Suprapubic skin (tissue), 4 donors: ENCODE results near the gene CNTROB. TPM values are rescaled to one million over a fixed set of nuclear protein-coding genes. Genes with fewer than 3 reads are reported as not detected.

Experiments used
- DNase-seq, 2 donors: peaks; one replicate each; pipeline ENCODE4 v3.0.0-alpha.2; 2019; ENCODE audit warnings: low spot score in 2 of 2
- H3K27ac ChIP-seq: fragments of 200-600 bp; sonication (generic); one replicate; pipeline ENCODE4 v1.5.1; 2019
- H3K27me3 ChIP-seq: fragments of 200-600 bp; sonication (generic); one replicate; pipeline ENCODE4 v1.5.1; 2019
- H3K36me3 ChIP-seq: fragments of 200-600 bp; sonication (generic); one replicate; pipeline ENCODE4 v1.5.1; 2019
- H3K4me1 ChIP-seq: fragments of 200-600 bp; sonication (generic); one replicate; pipeline ENCODE4 v1.5.1; 2019
- H3K4me3 ChIP-seq: fragments of 200-600 bp; sonication (generic); one replicate; pipeline ENCODE4 v1.5.1; 2019; ENCODE audit warnings: mild to moderate bottlenecking
- H3K9me3 ChIP-seq: fragments of 200-600 bp; sonication (generic); one replicate; pipeline ENCODE4 v1.5.1; 2019
- EP300 ChIP-seq: sonication (generic); formaldehyde crosslinking; IDR thresholded peaks from one replicate; pipeline ENCODE4 v1.6.1; 2017; ENCODE audit warnings: antibody characterized with exemption
- POLR2A ChIP-seq, 2 donors: fragments of 450-650 bp; IDR thresholded peaks; one replicate each; pipeline ENCODE4 v1.6.1; 2017; ENCODE audit warnings: antibody characterized with exemption in 2 of 2, mild to moderate bottlenecking in 2 of 2, moderate library complexity in 2 of 2
- POLR2AphosphoS5 ChIP-seq, 3 donors: sonication (generic); formaldehyde crosslinking; IDR thresholded peaks; one replicate each; pipeline ENCODE4 v1.6.1; 2017; ENCODE audit warnings: antibody characterized with exemption in 3 of 3
- WGBS: methylation state at CpG from one replicate; pipeline ENCODE4 v1.1.5; 2018; 5-methylcytosine and 5-hydroxymethylcytosine counted together
- total RNA-seq, 4 donors: library from RNA; depleted of rRNA; stranded (reverse); fragments of >200 nt; gene quantifications; one replicate each; pipeline ENCODE4 v1.1.0, GENCODE V29; 2016
- TF ChIP-seq, protein P1 (sequence below), 2 donors: fragments of 200-600 bp in 1 of 2; fragments of 450-650 bp in 1 of 2; sonication (generic) in 1 of 2; IDR thresholded peaks; one replicate each; pipeline ENCODE4 v1.5.1; 2016 to 2019; ENCODE audit warnings: antibody characterized with exemption in 2 of 2, mild to moderate bottlenecking in 1 of 2, moderate library complexity in 1 of 2

CNTROB gene
- total RNA-seq, 4 donors from 2014 or later, result 23.7 to 57.0 (median 30.8) TPM

DNA sequence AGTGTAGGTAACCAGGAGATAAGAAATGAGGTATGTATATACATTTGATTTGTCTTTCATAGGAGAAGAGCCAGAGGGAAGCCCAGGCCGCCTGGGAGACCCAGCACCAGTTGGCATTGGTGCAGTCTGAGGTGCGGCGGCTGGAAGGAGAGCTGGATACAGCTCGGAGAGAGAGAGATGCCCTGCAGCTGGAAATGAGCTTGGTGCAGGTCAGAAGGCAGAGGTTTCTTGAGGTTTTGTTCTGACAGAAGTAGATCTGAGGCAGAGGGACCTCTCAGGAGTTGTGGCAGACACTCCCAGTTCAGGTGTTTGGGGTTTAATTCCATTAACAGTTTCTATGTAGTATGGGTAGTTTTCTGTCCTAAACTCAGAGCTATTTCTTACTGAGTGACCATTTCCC is 8.0 kb downstream of the CNTROB start:
- H3K27me3 ChIP-seq, result no peaks in the 10 kb centered on the region
- H3K9me3 ChIP-seq, result no peaks in the 10 kb centered on the region
- no peaks in the 10 kb centered on the region for H3K4me1 ChIP-seq
- 91% methylated on average over 4 of the region's 4 CpGs for whole genome bisulfite sequencing
- no peak overlapping the region for H3K27ac ChIP-seq
- TF ChIP-seq, protein P1, sequence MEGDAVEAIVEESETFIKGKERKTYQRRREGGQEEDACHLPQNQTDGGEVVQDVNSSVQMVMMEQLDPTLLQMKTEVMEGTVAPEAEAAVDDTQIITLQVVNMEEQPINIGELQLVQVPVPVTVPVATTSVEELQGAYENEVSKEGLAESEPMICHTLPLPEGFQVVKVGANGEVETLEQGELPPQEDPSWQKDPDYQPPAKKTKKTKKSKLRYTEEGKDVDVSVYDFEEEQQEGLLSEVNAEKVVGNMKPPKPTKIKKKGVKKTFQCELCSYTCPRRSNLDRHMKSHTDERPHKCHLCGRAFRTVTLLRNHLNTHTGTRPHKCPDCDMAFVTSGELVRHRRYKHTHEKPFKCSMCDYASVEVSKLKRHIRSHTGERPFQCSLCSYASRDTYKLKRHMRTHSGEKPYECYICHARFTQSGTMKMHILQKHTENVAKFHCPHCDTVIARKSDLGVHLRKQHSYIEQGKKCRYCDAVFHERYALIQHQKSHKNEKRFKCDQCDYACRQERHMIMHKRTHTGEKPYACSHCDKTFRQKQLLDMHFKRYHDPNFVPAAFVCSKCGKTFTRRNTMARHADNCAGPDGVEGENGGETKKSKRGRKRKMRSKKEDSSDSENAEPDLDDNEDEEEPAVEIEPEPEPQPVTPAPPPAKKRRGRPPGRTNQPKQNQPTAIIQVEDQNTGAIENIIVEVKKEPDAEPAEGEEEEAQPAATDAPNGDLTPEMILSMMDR (IDR thresholded peaks at IDR 0.05), result no peak
- TF ChIP-seq POLR2A (IDR thresholded peaks at IDR 0.05) (no peak), EP300 (no peak), POLR2AphosphoS5 (IDR thresholded peaks at IDR 0.05) (no peak)
- H3K4me3 ChIP-seq, result no peak overlapping the region
- peak in 1 of 2 donors; percentile 29 for DNase-seq
- H3K36me3 ChIP-seq, result peaks cover 83% of the 10 kb centered on the region

DNA sequence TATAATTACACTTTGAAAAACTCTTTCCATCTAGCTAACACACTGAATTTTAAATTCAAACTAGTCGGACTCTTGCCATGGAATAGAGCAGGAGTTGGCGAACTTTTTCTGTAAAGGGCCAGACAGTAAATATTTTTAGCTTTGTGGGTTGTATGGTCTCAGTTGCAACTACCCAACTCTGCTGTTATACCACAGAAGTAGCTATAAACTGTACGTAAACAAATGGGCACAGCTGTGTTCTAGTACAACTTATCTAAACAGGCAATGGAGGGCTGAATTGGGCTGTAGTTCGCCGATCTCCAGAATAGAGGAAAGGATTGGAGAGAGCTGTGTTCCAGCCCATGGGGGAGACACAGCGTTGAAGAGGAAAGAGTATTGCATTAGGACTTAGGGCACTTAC is 8.7 kb downstream of the CNTROB start:
- no peak for DNase-seq
- no peak overlapping the region for H3K27ac ChIP-seq
- peaks cover 87% of the 10 kb centered on the region for H3K36me3 ChIP-seq
- TF ChIP-seq POLR2A (IDR thresholded peaks at IDR 0.05), result no peak
- TF ChIP-seq, protein P1 (IDR thresholded peaks at IDR 0.05), result no peak
- H3K4me1 ChIP-seq, result no peaks in the 10 kb centered on the region
- H3K27me3 ChIP-seq, result no peaks in the 10 kb centered on the region
- WGBS, result 92% methylated on average over 6 of the region's 6 CpGs
- no peak overlapping the region for H3K4me3 ChIP-seq
- H3K9me3 ChIP-seq, result no peaks in the 10 kb centered on the region

DNA sequence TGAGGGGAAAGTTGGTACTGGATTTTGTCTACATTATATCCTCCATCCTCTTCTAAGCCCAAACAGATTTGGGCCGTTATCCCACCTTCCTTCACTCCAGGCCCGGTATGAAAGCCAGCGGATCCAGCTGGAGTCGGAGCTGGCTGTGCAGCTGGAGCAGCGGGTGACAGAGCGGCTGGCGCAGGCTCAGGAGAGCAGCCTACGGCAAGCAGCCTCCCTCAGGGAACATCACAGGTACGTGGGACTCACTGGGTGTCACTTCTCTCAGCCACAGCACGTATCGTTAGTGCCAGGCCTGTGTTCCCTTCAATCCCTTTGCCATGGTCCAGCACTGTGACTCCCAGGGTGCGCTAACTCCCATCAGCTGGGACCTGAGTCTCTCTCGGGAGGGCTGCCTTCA is 11.3 kb downstream of the CNTROB start:
- H3K4me3 ChIP-seq, result no peak overlapping the region
- DNase-seq, result no peak
- no peaks in the 10 kb centered on the region for H3K4me1 ChIP-seq
- no peaks in the 10 kb centered on the region for H3K27me3 ChIP-seq
- H3K27ac ChIP-seq, result no peak overlapping the region
- TF ChIP-seq, protein P1 (IDR thresholded peaks at IDR 0.05), result no peak
- TF ChIP-seq POLR2AphosphoS5 (IDR thresholded peaks at IDR 0.05) (no peak), EP300 (no peak), POLR2A (IDR thresholded peaks at IDR 0.05) (no peak)
- WGBS, result 85% methylated on average over 11 of the region's 13 CpGs
- H3K9me3 ChIP-seq, result no peaks in the 10 kb centered on the region
- H3K36me3 ChIP-seq, result peaks cover 90% of the 10 kb centered on the region

DNA sequence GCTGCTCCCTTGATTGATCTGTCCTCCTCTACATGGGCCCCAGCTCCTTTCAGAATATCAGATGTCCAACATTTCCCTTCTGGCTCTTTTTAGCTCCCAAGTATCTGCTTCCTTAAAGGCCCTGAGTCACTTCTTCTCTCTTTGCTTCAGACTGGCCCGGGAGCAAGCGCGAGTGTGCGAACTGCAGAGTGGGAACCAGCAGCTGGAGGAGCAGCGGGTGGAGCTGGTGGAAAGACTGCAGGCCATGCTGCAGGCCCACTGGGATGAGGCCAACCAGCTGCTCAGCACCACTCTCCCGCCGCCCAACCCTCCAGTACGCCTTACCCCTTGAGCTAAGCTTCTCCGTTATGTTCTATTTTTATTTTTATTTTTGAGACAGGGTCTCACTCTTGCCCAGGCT is 12.3 kb downstream of the CNTROB start:
- H3K27me3 ChIP-seq, result no peaks in the 10 kb centered on the region
- H3K4me1 ChIP-seq, result no peaks in the 10 kb centered on the region
- 95% methylated on average over 9 of the region's 9 CpGs for WGBS
- TF ChIP-seq EP300 (no peak), POLR2A (IDR thresholded peaks at IDR 0.05) (no peak), POLR2AphosphoS5 (IDR thresholded peaks at IDR 0.05) (no peak)
- TF ChIP-seq, protein P1 (IDR thresholded peaks at IDR 0.05), result no peak
- no peaks in the 10 kb centered on the region for H3K9me3 ChIP-seq
- peaks cover 90% of the 10 kb centered on the region for H3K36me3 ChIP-seq
- H3K27ac ChIP-seq, result no peak overlapping the region
- no peak for DNase-seq
- no peak overlapping the region for H3K4me3 ChIP-seq

DNA sequence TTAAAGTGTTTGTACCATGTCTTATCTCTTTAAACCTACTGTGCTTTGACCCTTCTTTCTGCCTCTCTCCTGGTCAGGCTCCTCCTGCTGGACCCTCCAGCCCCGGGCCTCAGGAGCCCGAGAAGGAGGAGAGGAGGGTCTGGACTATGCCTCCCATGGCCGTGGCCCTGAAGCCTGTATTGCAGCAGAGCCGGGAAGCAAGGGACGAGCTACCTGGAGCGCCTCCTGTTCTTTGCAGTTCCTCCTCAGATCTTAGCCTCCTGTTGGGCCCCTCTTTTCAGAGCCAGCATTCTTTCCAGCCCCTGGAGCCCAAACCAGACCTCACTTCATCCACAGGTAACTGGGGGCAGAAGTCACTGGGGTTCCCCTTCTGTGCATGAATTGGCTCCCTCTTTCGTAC is 13.6 kb downstream of the CNTROB start:
- Histone ChIP-seq H3K36me3 (peaks cover 88% of the 10 kb centered on the region), H3K4me1 (no peaks in the 10 kb centered on the region), H3K9me3 (no peaks in the 10 kb centered on the region), H3K27ac (no peak overlapping the region), H3K4me3 (no peak overlapping the region), H3K27me3 (no peaks in the 10 kb centered on the region)
- DNase-seq, result no peak
- TF ChIP-seq POLR2AphosphoS5 (IDR thresholded peaks at IDR 0.05), result no peak
- TF ChIP-seq EP300, result no peak
- TF ChIP-seq, protein P1 (IDR thresholded peaks at IDR 0.05), result no peak
- no peak for TF ChIP-seq POLR2A (IDR thresholded peaks at IDR 0.05)
- 80% methylated on average over 7 of the region's 7 CpGs for WGBS
